SK-N-SH treated with all-trans-retinoic acid at 6 μM for 48 hours (cell line): ENCODE data around the gene CORO7.

ENCODE experiments used
- ATAC-seq: fragments of 200-7000 bp; cut with Tn5 transposase; 3 replicates; pipeline ENCODE4 v1.9.1; 2020; ENCODE audit warnings: mild to moderate bottlenecking, moderate library complexity
- ARNTL ChIP-seq: fragments of 450-650 bp; formaldehyde crosslinking; IDR thresholded peaks from 2 replicates; pipeline ENCODE4 v1.5.0; 2020; ENCODE audit warnings: low read depth, mild to moderate bottlenecking, moderate library complexity, borderline replicate concordance
- BACH2 ChIP-seq: fragments of 250-450 bp; sonication (Bioruptor Pico); IDR thresholded peaks from 2 replicates; pipeline ENCODE4 v1.9.0; 2021; ENCODE audit warnings: mild to moderate bottlenecking, borderline replicate concordance
- CREB5 ChIP-seq: fragments of 250-450 bp; sonication (Bioruptor Pico); IDR thresholded peaks from 2 replicates; pipeline ENCODE4 v1.5.1; 2020; ENCODE audit warnings: low read depth, mild to moderate bottlenecking, moderate library complexity
- CSDC2 ChIP-seq: fragments of 250-450 bp; sonication (Bioruptor Pico); IDR thresholded peaks from 2 replicates; pipeline ENCODE4 v1.5.0; 2020; ENCODE audit warnings: mild to moderate bottlenecking, moderate library complexity
- ESRRG ChIP-seq: fragments of 250-450 bp; sonication (Bioruptor Pico); IDR thresholded peaks from 2 replicates; pipeline ENCODE4 v1.6.1; 2021; ENCODE audit warnings: mild to moderate bottlenecking
- ISL1 ChIP-seq: fragments of 250-450 bp; sonication (Bioruptor Pico); IDR thresholded peaks from 2 replicates; pipeline ENCODE4 v2.1.2; 2022; ENCODE audit warnings: mild to moderate bottlenecking, moderate library complexity
- OSR1 ChIP-seq: fragments of 250-450 bp; sonication (Bioruptor Pico); IDR thresholded peaks from 2 replicates; pipeline ENCODE4 v1.8.0; 2022; ENCODE audit warnings: moderate library complexity, mild to moderate bottlenecking, inconsistent platforms
- PPARA ChIP-seq: fragments of 250-450 bp; sonication (Bioruptor Pico); IDR thresholded peaks from 2 replicates; pipeline ENCODE4 v1.5.0; 2020; ENCODE audit warnings: mild to moderate bottlenecking, borderline replicate concordance
- RARB ChIP-seq: fragments of 250-450 bp; sonication (Bioruptor Pico); IDR thresholded peaks from 2 replicates; pipeline ENCODE4 v1.8.0; 2021; ENCODE audit warnings: mild to moderate bottlenecking, moderate library complexity
- SNAI2 ChIP-seq: fragments of 250-450 bp; sonication (Bioruptor Pico); IDR thresholded peaks from 2 replicates; pipeline ENCODE4 v1.5.0; 2020; ENCODE audit warnings: mild to moderate bottlenecking, moderate library complexity
- TCF4 ChIP-seq: fragments of 250-450 bp; sonication (Bioruptor Pico); IDR thresholded peaks from 2 replicates; pipeline ENCODE4 v1.8.0; 2021; ENCODE audit warnings: mild to moderate bottlenecking, moderate library complexity, borderline replicate concordance
- TOX ChIP-seq: fragments of 250-450 bp; sonication (Bioruptor Pico); IDR thresholded peaks from 2 replicates; pipeline ENCODE4 v1.8.0; 2021; ENCODE audit warnings: mild to moderate bottlenecking, moderate library complexity, borderline replicate concordance
- ZNF70 ChIP-seq: fragments of 450-650 bp; formaldehyde crosslinking; IDR thresholded peaks from 2 replicates; pipeline ENCODE4 v1.5.0; 2020; ENCODE audit warnings: mild to moderate bottlenecking, moderate library complexity
- ZNF8 ChIP-seq: fragments of 450-650 bp; formaldehyde crosslinking; IDR thresholded peaks from 2 replicates; pipeline ENCODE4 v1.5.0; 2020; ENCODE audit warnings: mild to moderate bottlenecking, moderate library complexity
- TF ChIP-seq, protein P1 (sequence below): fragments of 250-450 bp; sonication (Bioruptor Pico); IDR thresholded peaks from 2 replicates; pipeline ENCODE4 v1.8.0; 2020; ENCODE audit warnings: mild to moderate bottlenecking, moderate library complexity, borderline replicate concordance
- TF ChIP-seq, protein P2 (sequence below): fragments of 250-450 bp; sonication (Bioruptor Pico); IDR thresholded peaks from 2 replicates; pipeline ENCODE4 v1.5.1; 2021; ENCODE audit warnings: mild to moderate bottlenecking, moderate library complexity
- TF ChIP-seq, protein P3 (sequence below): fragments of 250-450 bp; sonication (Bioruptor Pico); IDR thresholded peaks from 2 replicates; pipeline ENCODE4 v1.5.0; 2020; ENCODE audit warnings: mild to moderate bottlenecking, moderate library complexity
- TF ChIP-seq, protein P4 (sequence below): fragments of 250-450 bp; sonication (Bioruptor Pico); IDR thresholded peaks from 2 replicates; pipeline ENCODE4 v1.8.0; 2021; ENCODE audit warnings: low read depth, mild to moderate bottlenecking, moderate library complexity, borderline replicate concordance

CORO7 gene

GRCh38 chr16:4324492-4325252, 91.7 kb downstream of the CORO7 start:
- no peak for ATAC-seq

DNA sequence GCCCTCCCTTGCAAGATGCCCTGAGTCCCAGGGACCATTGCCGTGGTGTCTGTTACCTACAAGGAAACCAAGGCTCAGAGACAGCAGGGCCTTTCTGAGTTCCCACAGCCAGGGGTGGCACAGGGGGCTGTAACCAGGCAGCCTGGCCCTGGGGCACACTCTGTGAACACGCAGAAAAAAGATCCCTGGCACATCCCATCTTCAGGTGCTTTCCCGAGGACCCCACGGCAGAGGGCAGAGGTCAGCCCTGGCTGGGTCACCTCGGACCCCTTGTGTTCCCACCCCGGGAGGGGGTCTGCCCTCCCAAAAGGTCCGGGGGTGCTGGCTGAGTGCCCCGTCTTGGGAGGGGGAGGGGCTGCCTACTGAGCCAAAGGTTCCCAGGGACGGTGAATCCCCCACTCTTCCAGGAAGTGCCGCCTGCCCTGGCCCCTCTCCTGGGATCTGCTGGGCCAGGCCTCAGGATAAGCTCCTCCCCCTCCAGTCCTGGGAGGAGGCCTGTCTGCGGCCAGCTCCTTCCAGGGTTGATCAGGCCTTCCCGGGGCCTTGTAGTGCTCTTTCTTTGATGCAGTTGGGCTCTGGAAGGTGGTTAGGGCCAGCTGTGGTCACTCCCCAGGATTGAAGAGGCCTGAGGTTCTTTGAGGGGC, 92.4 kb downstream of the CORO7 start:
- ATAC-seq, result peak; percentile 36
- TF ChIP-seq, protein P1, sequence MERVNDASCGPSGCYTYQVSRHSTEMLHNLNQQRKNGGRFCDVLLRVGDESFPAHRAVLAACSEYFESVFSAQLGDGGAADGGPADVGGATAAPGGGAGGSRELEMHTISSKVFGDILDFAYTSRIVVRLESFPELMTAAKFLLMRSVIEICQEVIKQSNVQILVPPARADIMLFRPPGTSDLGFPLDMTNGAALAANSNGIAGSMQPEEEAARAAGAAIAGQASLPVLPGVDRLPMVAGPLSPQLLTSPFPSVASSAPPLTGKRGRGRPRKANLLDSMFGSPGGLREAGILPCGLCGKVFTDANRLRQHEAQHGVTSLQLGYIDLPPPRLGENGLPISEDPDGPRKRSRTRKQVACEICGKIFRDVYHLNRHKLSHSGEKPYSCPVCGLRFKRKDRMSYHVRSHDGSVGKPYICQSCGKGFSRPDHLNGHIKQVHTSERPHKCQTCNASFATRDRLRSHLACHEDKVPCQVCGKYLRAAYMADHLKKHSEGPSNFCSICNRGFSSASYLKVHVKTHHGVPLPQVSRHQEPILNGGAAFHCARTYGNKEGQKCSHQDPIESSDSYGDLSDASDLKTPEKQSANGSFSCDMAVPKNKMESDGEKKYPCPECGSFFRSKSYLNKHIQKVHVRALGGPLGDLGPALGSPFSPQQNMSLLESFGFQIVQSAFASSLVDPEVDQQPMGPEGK (CRISPR knock-in tag), result no peak
- no peak for TF ChIP-seq ESRRG
- TF ChIP-seq ISL1, result no peak
- no peak for TF ChIP-seq TCF4
- no peak for TF ChIP-seq SNAI2
- TF ChIP-seq, all 23 proteins: peak for 0

More at GRCh38 chr16:4324492-4325252, 91.7 kb downstream of the CORO7 start:
- TF ChIP-seq ZNF8 (no peak), ISL1 (no peak), BACH2 (CRISPR knock-in tag) (no peak)

GRCh38 chr16:4323071-4323844, 93.1 kb downstream of the CORO7 start:
- no peak for ATAC-seq
- TF ChIP-seq OSR1 (CRISPR knock-in tag) (no peak), TOX (CRISPR knock-in tag) (no peak), ARNTL (CRISPR knock-in tag) (no peak), ZNF70 (no peak), RARB (no peak)
- TF ChIP-seq, protein P2, sequence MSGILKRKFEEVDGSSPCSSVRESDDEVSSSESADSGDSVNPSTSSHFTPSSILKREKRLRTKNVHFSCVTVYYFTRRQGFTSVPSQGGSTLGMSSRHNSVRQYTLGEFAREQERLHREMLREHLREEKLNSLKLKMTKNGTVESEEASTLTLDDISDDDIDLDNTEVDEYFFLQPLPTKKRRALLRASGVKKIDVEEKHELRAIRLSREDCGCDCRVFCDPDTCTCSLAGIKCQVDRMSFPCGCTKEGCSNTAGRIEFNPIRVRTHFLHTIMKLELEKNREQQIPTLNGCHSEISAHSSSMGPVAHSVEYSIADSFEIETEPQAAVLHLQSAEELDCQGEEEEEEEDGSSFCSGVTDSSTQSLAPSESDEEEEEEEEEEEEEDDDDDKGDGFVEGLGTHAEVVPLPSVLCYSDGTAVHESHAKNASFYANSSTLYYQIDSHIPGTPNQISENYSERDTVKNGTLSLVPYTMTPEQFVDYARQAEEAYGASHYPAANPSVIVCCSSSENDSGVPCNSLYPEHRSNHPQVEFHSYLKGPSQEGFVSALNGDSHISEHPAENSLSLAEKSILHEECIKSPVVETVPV, result no peak
- TF ChIP-seq, protein P3, sequence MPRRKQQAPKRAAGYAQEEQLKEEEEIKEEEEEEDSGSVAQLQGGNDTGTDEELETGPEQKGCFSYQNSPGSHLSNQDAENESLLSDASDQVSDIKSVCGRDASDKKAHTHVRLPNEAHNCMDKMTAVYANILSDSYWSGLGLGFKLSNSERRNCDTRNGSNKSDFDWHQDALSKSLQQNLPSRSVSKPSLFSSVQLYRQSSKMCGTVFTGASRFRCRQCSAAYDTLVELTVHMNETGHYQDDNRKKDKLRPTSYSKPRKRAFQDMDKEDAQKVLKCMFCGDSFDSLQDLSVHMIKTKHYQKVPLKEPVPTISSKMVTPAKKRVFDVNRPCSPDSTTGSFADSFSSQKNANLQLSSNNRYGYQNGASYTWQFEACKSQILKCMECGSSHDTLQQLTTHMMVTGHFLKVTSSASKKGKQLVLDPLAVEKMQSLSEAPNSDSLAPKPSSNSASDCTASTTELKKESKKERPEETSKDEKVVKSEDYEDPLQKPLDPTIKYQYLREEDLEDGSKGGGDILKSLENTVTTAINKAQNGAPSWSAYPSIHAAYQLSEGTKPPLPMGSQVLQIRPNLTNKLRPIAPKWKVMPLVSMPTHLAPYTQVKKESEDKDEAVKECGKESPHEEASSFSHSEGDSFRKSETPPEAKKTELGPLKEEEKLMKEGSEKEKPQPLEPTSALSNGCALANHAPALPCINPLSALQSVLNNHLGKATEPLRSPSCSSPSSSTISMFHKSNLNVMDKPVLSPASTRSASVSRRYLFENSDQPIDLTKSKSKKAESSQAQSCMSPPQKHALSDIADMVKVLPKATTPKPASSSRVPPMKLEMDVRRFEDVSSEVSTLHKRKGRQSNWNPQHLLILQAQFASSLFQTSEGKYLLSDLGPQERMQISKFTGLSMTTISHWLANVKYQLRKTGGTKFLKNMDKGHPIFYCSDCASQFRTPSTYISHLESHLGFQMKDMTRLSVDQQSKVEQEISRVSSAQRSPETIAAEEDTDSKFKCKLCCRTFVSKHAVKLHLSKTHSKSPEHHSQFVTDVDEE (CRISPR knock-in tag), result no peak
- TF ChIP-seq, protein P4, sequence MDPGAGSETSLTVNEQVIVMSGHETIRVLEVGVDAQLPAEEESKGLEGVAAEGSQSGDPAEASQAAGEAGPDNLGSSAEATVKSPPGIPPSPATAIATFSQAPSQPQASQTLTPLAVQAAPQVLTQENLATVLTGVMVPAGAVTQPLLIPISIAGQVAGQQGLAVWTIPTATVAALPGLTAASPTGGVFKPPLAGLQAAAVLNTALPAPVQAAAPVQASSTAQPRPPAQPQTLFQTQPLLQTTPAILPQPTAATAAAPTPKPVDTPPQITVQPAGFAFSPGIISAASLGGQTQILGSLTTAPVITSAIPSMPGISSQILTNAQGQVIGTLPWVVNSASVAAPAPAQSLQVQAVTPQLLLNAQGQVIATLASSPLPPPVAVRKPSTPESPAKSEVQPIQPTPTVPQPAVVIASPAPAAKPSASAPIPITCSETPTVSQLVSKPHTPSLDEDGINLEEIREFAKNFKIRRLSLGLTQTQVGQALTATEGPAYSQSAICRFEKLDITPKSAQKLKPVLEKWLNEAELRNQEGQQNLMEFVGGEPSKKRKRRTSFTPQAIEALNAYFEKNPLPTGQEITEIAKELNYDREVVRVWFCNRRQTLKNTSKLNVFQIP (CRISPR knock-in tag), result no peak

DNA sequence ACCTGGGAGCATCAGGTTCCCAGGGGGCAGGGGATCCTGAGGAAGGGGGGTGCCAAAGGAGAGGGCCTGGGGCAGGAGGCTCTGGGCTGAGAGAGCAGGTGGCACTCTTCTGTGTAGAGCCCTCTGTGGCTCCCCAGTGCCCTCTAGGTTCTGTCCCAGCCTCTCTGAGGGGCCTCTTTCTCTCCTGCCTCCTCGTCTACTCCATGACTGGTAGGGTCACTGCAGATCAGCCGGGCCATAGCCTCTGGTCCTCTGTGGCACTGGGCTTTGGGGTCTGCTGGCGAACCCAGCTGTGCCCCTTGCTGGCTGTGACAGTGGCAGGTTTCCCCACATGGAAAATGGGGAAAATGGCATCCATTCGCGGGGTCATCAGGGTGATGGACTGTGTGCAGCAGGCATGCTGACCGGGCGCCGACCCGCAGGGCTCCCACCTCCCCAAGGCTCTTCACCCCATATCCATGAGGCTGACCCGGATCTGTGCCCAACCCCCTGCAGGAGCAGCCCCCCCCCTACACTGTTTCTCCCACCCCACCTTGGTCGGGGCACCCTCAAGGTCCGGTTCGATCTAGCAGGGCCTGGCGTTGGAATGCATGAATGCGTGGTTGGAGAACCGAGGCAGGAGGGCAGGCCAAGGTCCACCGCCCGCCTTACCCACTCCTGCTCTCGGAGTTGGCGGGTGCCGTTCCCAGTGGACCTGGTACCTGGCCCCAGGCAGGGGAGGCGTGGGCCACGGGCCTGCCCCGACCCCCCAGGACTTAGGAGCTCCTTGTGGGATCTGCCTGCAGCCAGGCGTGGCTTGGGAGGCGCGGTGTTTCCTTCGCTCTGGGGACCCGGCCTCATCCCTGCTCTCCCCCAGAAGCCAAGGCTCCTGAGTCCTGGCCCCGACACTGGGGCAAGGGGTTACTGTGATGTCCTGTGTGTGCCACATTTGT, 94.0 kb downstream of the CORO7 start:
- no peak for ATAC-seq
- no peak for TF ChIP-seq CSDC2 (CRISPR knock-in tag)
- no peak for TF ChIP-seq ISL1
- TF ChIP-seq, protein P3 (CRISPR knock-in tag), result no peak
- TF ChIP-seq CREB5 (CRISPR knock-in tag), result no peak
- no peak for TF ChIP-seq SNAI2
- TF ChIP-seq, protein P4 (CRISPR knock-in tag), result no peak
- TF ChIP-seq PPARA (CRISPR knock-in tag), result no peak
